Neural progenitor cell (in vitro differentiated cells): ENCODE data around the gene CIAO3. TPM values are rescaled to one million over a fixed set of nuclear protein-coding genes. Genes with fewer than 3 reads are reported as not detected.

Experiments used
- DNase-seq: peaks from one replicate; pipeline ENCODE4 v3.0.0-alpha.2; 2016; ENCODE audit warnings: low spot score
- H2AFZ ChIP-seq: fragments of 200-600 bp; sonication (generic); replicated peaks from 2 replicates; pipeline ENCODE4 v1.6.1; 2016; ENCODE audit warnings: antibody characterized with exemption
- H3F3A ChIP-seq: fragments of 200-600 bp; sonication (generic); 2 replicates; pipeline ENCODE4 v1.6.1; 2016; ENCODE audit warnings: antibody characterized with exemption, low read depth
- H3K27ac ChIP-seq: fragments of 200-600 bp; sonication (generic); 2 replicates; pipeline ENCODE4 v1.5.1; 2016; ENCODE audit warnings: mild to moderate bottlenecking
- H3K27me3 ChIP-seq: fragments of 200-600 bp; sonication (generic); 2 replicates; pipeline ENCODE4 v1.6.1; 2016; ENCODE audit warnings: mild to moderate bottlenecking, moderate library complexity
- H3K36me3 ChIP-seq: fragments of 200-600 bp; sonication (generic); 2 replicates; pipeline ENCODE4 v1.5.1; 2016
- H3K4me1 ChIP-seq: fragments of 200-600 bp; sonication (generic); 2 replicates; pipeline ENCODE4 v1.6.1; 2016; ENCODE audit warnings: mixed run types
- H3K4me2 ChIP-seq: fragments of 200-600 bp; sonication (generic); 2 replicates; pipeline ENCODE4 v1.6.1; 2016
- H3K4me3 ChIP-seq: fragments of 200-600 bp; sonication (generic); 2 replicates; pipeline ENCODE4 v1.5.1; 2016
- H3K79me2 ChIP-seq: fragments of 200-600 bp; sonication (generic); 2 replicates; pipeline ENCODE4 v1.6.1; 2016; ENCODE audit warnings: low read depth
- H3K9ac ChIP-seq: fragments of 200-600 bp; sonication (generic); 2 replicates; pipeline ENCODE4 v1.6.1; 2016
- H3K9me3 ChIP-seq: fragments of 200-600 bp; sonication (generic); 2 replicates; pipeline ENCODE4 v1.5.1; 2016; ENCODE audit warnings: low read depth
- H4K20me1 ChIP-seq: fragments of 200-600 bp; sonication (generic); 2 replicates; pipeline ENCODE4 v1.6.1; 2016; ENCODE audit warnings: low read depth
- H3K27ac Mint-ChIP-seq: 3 replicates; pipeline ENCODE4 v1.8.0; 2021; ENCODE audit warnings: mixed read lengths
- H3K27me3 Mint-ChIP-seq: 2 replicates; pipeline ENCODE4 v1.8.0; 2022; ENCODE audit warnings: low read depth, mild to moderate bottlenecking, inconsistent platforms, moderate library complexity, mixed read lengths; ENCODE audit not compliant: insufficient read depth
- H3K36me3 Mint-ChIP-seq: 3 replicates; pipeline ENCODE4 v1.8.0; 2021; ENCODE audit warnings: mixed read lengths
- H3K4me1 Mint-ChIP-seq: 3 replicates; pipeline ENCODE4 v1.8.0; 2021; ENCODE audit warnings: mixed read lengths
- H3K4me3 Mint-ChIP-seq: 3 replicates; pipeline ENCODE4 v1.8.0; 2021; ENCODE audit warnings: mild to moderate bottlenecking, moderate library complexity, mixed read lengths
- H3K9me3 Mint-ChIP-seq: 3 replicates; pipeline ENCODE4 v1.8.0; 2020; ENCODE audit warnings: mixed read lengths
- EZH2 ChIP-seq: fragments of 200-600 bp; sonication (generic); IDR thresholded peaks from 2 replicates; pipeline ENCODE4 v1.6.1; 2017; ENCODE audit warnings: antibody characterized with exemption, mild to moderate bottlenecking, moderate library complexity
- EZH2phosphoT487 ChIP-seq: fragments of 200-600 bp; sonication (generic); IDR thresholded peaks from 2 replicates; pipeline ENCODE4 v1.6.1; 2017; ENCODE audit warnings: antibody characterized with exemption
- total RNA-seq: library from RNA; depleted of rRNA; stranded (reverse); fragments of >200 nt; gene quantifications from 2 replicates; pipeline ENCODE4 v1.2.3, GENCODE V29; 2015; ENCODE audit warnings: low replicate concordance
- TF ChIP-seq, protein P1 (sequence below): fragments of 200-600 bp; sonication (generic); IDR thresholded peaks from 2 replicates; pipeline ENCODE4 v1.5.1; 2017; ENCODE audit warnings: antibody characterized with exemption, mild to moderate bottlenecking

Gene CIAO3
- total RNA-seq, 1 donor from 2014 or later, result 20.5 TPM

DNA sequence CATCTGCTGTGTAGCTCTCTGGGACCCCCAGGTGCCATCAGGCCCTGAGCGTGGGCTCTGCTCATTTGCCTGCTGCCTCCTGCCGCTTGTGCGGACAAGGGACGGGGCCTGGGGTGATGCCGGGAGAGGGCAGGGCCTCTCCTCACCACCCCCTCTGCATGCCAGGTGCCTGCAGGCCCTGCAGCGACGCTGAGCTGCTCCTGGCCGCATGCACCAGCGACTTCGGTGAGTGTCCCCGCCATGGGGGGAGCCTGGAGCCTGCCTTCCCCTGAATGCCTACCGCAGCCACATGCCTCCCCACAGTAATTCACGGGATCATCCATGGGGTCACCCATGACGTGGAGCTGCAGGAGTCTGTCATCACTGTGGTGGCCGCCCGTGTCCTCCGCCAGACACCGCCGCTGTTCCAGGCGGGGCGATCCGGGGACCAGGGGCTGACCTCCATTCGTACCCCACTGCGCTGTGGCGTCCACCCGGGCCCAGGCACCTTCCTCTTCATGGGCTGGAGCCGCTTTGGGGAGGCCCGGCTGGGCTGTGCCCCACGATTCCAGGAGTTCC is 23.9 kb downstream of the CIAO3 start:
- Mint-ChIP-seq H3K9me3 (no peaks in the 10 kb centered on the region), H3K4me3 (peak overlapping the region; percentile 88), H3K4me1 (peaks cover 40% of the 10 kb centered on the region), H3K27ac (no peak overlapping the region), H3K36me3 (peaks cover 2% of the 10 kb centered on the region), H3K27me3 (peaks cover 12% of the 10 kb centered on the region)
- Histone ChIP-seq H3K4me1 (peaks cover 37% of the 10 kb centered on the region), H2AFZ (no peak overlapping the region), H3K27me3 (peaks cover 29% of the 10 kb centered on the region), H3K9ac (no peak overlapping the region), H3F3A (peaks cover 46% of the 10 kb centered on the region), H4K20me1 (peaks cover 49% of the 10 kb centered on the region), H3K4me3 (peak overlapping the region; percentile 95), H3K4me2 (peak overlapping the region; percentile 92), H3K9me3 (no peaks in the 10 kb centered on the region), H3K79me2 (no peaks in the 10 kb centered on the region), H3K27ac (no peak overlapping the region), H3K36me3 (no peaks in the 10 kb centered on the region)
- no peak for DNase-seq
- TF ChIP-seq EZH2 (no peak), EZH2phosphoT487 (no peak)

DNA sequence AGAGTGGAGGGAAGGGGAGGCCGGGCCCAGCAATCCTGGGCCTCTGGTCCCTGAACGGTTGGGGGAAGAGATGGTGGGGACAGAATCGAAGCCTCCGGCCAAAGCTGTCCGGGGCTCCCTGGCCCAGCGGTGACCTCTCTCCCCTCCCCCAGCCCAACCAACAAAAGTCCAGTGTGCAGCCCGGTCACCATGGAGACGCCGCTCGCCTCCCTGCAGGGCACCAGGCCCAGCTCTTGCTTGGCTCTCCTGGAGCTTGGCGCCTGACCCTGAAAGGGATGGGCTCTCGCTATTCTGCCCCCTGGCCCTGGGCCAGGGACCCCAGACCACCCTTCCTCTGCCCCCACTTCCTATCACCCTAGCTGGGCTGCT is 24.6 kb downstream of the CIAO3 start:
- peaks cover 12% of the 10 kb centered on the region for H3K27me3 Mint-ChIP-seq
- peaks cover 37% of the 10 kb centered on the region for H3K4me1 ChIP-seq
- TF ChIP-seq EZH2 (no peak), EZH2phosphoT487 (no peak)
- TF ChIP-seq, protein P1, sequence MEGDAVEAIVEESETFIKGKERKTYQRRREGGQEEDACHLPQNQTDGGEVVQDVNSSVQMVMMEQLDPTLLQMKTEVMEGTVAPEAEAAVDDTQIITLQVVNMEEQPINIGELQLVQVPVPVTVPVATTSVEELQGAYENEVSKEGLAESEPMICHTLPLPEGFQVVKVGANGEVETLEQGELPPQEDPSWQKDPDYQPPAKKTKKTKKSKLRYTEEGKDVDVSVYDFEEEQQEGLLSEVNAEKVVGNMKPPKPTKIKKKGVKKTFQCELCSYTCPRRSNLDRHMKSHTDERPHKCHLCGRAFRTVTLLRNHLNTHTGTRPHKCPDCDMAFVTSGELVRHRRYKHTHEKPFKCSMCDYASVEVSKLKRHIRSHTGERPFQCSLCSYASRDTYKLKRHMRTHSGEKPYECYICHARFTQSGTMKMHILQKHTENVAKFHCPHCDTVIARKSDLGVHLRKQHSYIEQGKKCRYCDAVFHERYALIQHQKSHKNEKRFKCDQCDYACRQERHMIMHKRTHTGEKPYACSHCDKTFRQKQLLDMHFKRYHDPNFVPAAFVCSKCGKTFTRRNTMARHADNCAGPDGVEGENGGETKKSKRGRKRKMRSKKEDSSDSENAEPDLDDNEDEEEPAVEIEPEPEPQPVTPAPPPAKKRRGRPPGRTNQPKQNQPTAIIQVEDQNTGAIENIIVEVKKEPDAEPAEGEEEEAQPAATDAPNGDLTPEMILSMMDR, result no peak

DNA sequence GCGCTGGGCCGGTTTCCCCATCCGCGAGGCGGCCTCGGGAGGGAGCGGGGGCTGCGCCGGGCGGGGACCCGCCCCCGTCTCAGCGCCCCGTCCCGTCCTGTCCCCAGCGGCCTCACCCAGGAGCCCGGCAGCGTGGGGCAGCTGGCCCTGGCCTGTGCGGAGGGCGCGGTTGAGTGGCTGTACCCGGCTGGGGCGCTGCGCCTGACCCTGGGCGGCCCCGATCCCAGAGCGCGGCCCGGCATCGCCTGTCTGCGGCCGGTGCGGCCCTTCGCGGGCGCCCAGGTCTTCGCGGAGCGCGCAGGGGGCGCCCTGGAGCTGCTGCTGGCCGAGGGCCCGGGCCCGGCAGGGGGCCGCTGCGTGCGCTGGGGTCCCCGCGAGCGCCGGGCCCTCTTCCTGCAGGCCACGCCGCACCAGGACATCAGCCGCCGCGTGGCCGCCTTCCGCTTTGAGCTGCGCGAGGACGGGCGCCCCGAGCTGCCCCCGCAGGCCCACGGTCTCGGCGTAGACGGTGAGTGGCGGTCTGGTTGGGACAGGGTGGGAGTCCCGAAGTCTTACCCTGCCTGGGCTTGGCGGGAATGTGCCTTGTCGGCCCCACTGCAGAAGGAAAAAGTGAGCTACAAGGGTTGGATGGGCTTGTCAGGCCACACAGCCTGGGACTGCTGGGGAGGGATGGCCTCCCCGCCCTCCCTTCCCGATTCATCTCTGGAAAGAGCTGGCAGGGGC is 25.2 kb downstream of the CIAO3 start:
- H3K9me3 Mint-ChIP-seq, result no peaks in the 10 kb centered on the region
- peak overlapping the region; percentile 72 for H3K27ac Mint-ChIP-seq
- Histone ChIP-seq H3K79me2 (no peaks in the 10 kb centered on the region), H3K27me3 (peaks cover 40% of the 10 kb centered on the region), H3K9ac (no peak overlapping the region), H3K4me3 (peak overlapping the region; percentile 95), H3K36me3 (no peaks in the 10 kb centered on the region), H3K4me2 (peak overlapping the region; percentile 92), H4K20me1 (peaks cover 45% of the 10 kb centered on the region), H2AFZ (no peak overlapping the region), H3K9me3 (no peaks in the 10 kb centered on the region), H3K27ac (peak overlapping the region; percentile 23), H3K4me1 (peaks cover 37% of the 10 kb centered on the region), H3F3A (peaks cover 38% of the 10 kb centered on the region)
- H3K4me1 Mint-ChIP-seq, result peaks cover 46% of the 10 kb centered on the region
- DNase-seq, result peak; percentile 83
- TF ChIP-seq, protein P1, result peak; percentile 42
- TF ChIP-seq EZH2, result peak; percentile 40
- TF ChIP-seq EZH2phosphoT487, result no peak
- peak overlapping the region; percentile 88 for H3K4me3 Mint-ChIP-seq
- H3K36me3 Mint-ChIP-seq, result peaks cover 2% of the 10 kb centered on the region
- H3K27me3 Mint-ChIP-seq, result peaks cover 11% of the 10 kb centered on the region

More for the DNA sequence above, 24.6 kb downstream of the CIAO3 start:
- Histone ChIP-seq H3K4me3 (peak overlapping the region; percentile 95), H3K9me3 (no peaks in the 10 kb centered on the region), H3K79me2 (no peaks in the 10 kb centered on the region), H3K27ac (peak overlapping the region; percentile 23), H3K4me2 (peak overlapping the region; percentile 92), H4K20me1 (peaks cover 43% of the 10 kb centered on the region), H3K9ac (no peak overlapping the region), H3K36me3 (no peaks in the 10 kb centered on the region), H3F3A (peaks cover 43% of the 10 kb centered on the region), H3K27me3 (peaks cover 34% of the 10 kb centered on the region), H2AFZ (no peak overlapping the region)
- H3K27ac Mint-ChIP-seq, result peak overlapping the region; percentile 87
- H3K4me3 Mint-ChIP-seq, result peak overlapping the region; percentile 88
- H3K36me3 Mint-ChIP-seq, result peaks cover 2% of the 10 kb centered on the region
- DNase-seq, result peak; percentile 95
- H3K4me1 Mint-ChIP-seq, result peaks cover 42% of the 10 kb centered on the region
- no peaks in the 10 kb centered on the region for H3K9me3 Mint-ChIP-seq
